Spleen (tissue), 11 donors: ENCODE measurements around the gene TMEM132C. TPM values are rescaled to one million over a fixed set of nuclear protein-coding genes. Genes with fewer than 3 reads are reported as not detected.

Source experiments
- DNase-seq: peaks from one replicate; pipeline ENCODE4 v3.0.0-alpha.2; 2020
- H3K27ac ChIP-seq, 8 donors: fragments of 200-600 bp; sonication (generic) in 7 of 8; 1 replicate in 4 of 8; 2 replicates in 4 of 8; pipeline versions ENCODE4 v1.5.0 to v1.8.0; 2016 to 2021; ENCODE audit warnings: inconsistent platforms in 4 of 8, mild to moderate bottlenecking in 4 of 8, moderate library complexity in 1 of 8
- H3K27me3 ChIP-seq, 7 donors: fragments of 200-600 bp; sonication (generic) in 6 of 7; replicated peaks in 1 of 7; 1 replicate in 4 of 7; 2 replicates in 3 of 7; pipeline versions ENCODE4 v1.5.0 to v1.8.0; 2016 to 2021; ENCODE audit warnings: inconsistent platforms in 3 of 7, mild to moderate bottlenecking in 1 of 7
- H3K36me3 ChIP-seq, 6 donors: fragments of 200-600 bp; sonication (generic) in 5 of 6; 1 replicate in 4 of 6; 2 replicates in 2 of 6; pipeline versions ENCODE4 v1.5.0 to v1.8.0; 2016 to 2021; ENCODE audit warnings: inconsistent platforms in 2 of 6
- H3K4me1 ChIP-seq, 6 donors: fragments of 200-600 bp; sonication (generic) in 5 of 6; 1 replicate in 3 of 6; 2 replicates in 3 of 6; pipeline versions ENCODE4 v1.5.0 to v1.8.0; 2016 to 2021; ENCODE audit warnings: inconsistent platforms in 3 of 6
- H3K4me3 ChIP-seq, 8 donors: fragments of 200-600 bp; sonication (generic) in 7 of 8; 1 replicate in 4 of 8; 2 replicates in 4 of 8; pipeline versions ENCODE4 v1.5.0 to v1.8.0; 2016 to 2021; ENCODE audit warnings: inconsistent platforms in 4 of 8, mild to moderate bottlenecking in 4 of 8, moderate library complexity in 2 of 8
- H3K9me3 ChIP-seq, 8 donors: fragments of 200-600 bp; sonication (generic) in 7 of 8; 1 replicate in 4 of 8; 2 replicates in 4 of 8; pipeline versions ENCODE4 v1.5.0 to v1.8.0; 2016 to 2021; ENCODE audit warnings: inconsistent platforms in 4 of 8
- CTCF ChIP-seq, 11 experiments: fragments of 200-600 bp in 7 of 11; fragments of 450-650 bp in 4 of 11; sonication (generic) in 4 of 11; IDR thresholded peaks in 8 of 11; conservative IDR thresholded peaks in 3 of 11; 1 replicate in 7 of 11; 2 replicates in 4 of 11; pipeline versions ENCODE4 v1.4.0 to v1.8.0; 2016 to 2021; ENCODE audit warnings: antibody characterized with exemption in 11 of 11, inconsistent platforms in 4 of 11, mild to moderate bottlenecking in 1 of 11
- POLR2A ChIP-seq, 3 donors: fragments of 450-650 bp; IDR thresholded peaks; one replicate each; pipeline ENCODE4 v1.5.1; 2017; ENCODE audit warnings: antibody characterized with exemption in 3 of 3, mild to moderate bottlenecking in 1 of 3
- POLR2AphosphoS5 ChIP-seq, 3 donors: sonication (generic); formaldehyde crosslinking; IDR thresholded peaks; one replicate each; pipeline ENCODE4 v1.5.1; 2017; ENCODE audit warnings: antibody characterized with exemption in 3 of 3
- WGBS, 5 donors: extraction: QIAGEN DNeasy Blood & Tissue Kit in 3 of 5; methylation state at CpG; one replicate each; pipeline versions ENCODE4 v1.1.5 to v1.1.7; 2013 to 2018; 5-methylcytosine and 5-hydroxymethylcytosine counted together
- intact Hi-C: fragments of 100-400 bp; cut with DNase I; formaldehyde crosslinking; loops from one replicate; pipeline ENCODE4 v1.15.0; 2023; ENCODE audit warnings: low total_unique reads
- polyA plus RNA-seq, 3 donors: library from polyadenylated mRNA; stranded (reverse); fragments of 200-250 nt; gene quantifications; one replicate each; pipeline ENCODE4 v1.2.1, GENCODE V29; 2013
- total RNA-seq, 7 donors: library from RNA; depleted of rRNA in 3 of 7; stranded (reverse); fragments of >200 nt in 3 of 7; fragmentation: NEBNext Ultra II Directional in 4 of 7; extraction: Animal tissue kit (Norgen Biotek cat#: 25700) in 4 of 7; gene quantifications; one replicate each; pipeline versions ENCODE4 v1.1.0 to v1.2.1, GENCODE V29; 2016 to 2021
- donor health status: healthy with polysubstance abuse.
- donor health status: DM: no; HTN: no; CAD: no; lungs with moderate emphysema.
- donor health status: DM: no; HTN: no; CAD: no.
- donor health status: Bipolar disorder and iron deficiency.
- donor health status: healthy.
- donor health status: DM: no; HTN: no; CAD: no.
- donor health status: DM: yes; HTN: yes; CAD: no.

Gene TMEM132C
- total and polyA plus RNA-seq, 10 donors = 0.08 to 0.83 (median 0.25) TPM; not detected in 4

- H3K9me3 ChIP-seq = no peaks in the 10 kb centered on the region
- H3K27ac ChIP-seq = no peak overlapping the region
- intact Hi-C loops = no loop called here
- H3K4me3 ChIP-seq = no peak overlapping the region
- DNase-seq = no peak
- WGBS, 5 donors = 70 to 93% (median 84%) methylated on average over 6 of the region's 6 CpGs
- no peaks in the 10 kb centered on the region for H3K36me3 ChIP-seq
- no peaks in the 10 kb centered on the region for H3K27me3 ChIP-seq
- no peaks in the 10 kb centered on the region for H3K4me1 ChIP-seq
- TF ChIP-seq POLR2A (IDR thresholded peaks at IDR 0.05) (no peak), CTCF (IDR thresholded peaks at IDR 0.05 in 8 of 11, conservative IDR thresholded peaks at IDR 0.05 in 3 of 11) (no peak), POLR2AphosphoS5 (IDR thresholded peaks at IDR 0.05) (no peak)
These were observed 441.8 kb downstream of the TMEM132C start for GRCh38 chr12:128708789-128709188.

- H3K9me3 ChIP-seq = no peaks in the 10 kb centered on the region
- intact Hi-C loops = no loop called here
These were observed 442.7 kb downstream of the TMEM132C start for GRCh38 chr12:128709660-128710059.

GRCh38 chr12:128711486-128711885 lies 444.5 kb downstream of the TMEM132C start:
- H3K27me3 ChIP-seq = no peaks in the 10 kb centered on the region
- no peak for DNase-seq
- TF ChIP-seq POLR2AphosphoS5 (IDR thresholded peaks at IDR 0.05) (no peak), POLR2A (IDR thresholded peaks at IDR 0.05) (no peak), CTCF (IDR thresholded peaks at IDR 0.05 in 8 of 11, conservative IDR thresholded peaks at IDR 0.05 in 3 of 11) (no peak)
- H3K4me1 ChIP-seq = no peaks in the 10 kb centered on the region
- no peaks in the 10 kb centered on the region for H3K36me3 ChIP-seq
- no peak overlapping the region for H3K4me3 ChIP-seq
- H3K9me3 ChIP-seq = peaks cover 0 to under 1% (median 0%) of the 10 kb centered on the region in 8 donors
- intact Hi-C loops = no loop called here
- 75 to 95% (median 84%) methylated on average over 7 to 9 of the region's 9 CpGs for whole genome bisulfite sequencing, 5 donors
- H3K27ac ChIP-seq = no peak overlapping the region

More at GRCh38 chr12:128709660-128710059, 442.7 kb downstream of the TMEM132C start:
- H3K27ac ChIP-seq = no peak overlapping the region
- H3K4me1 ChIP-seq = no peaks in the 10 kb centered on the region
- WGBS, 5 donors = 77 to 92% (median 83%) methylated on average over 5 of the region's 5 CpGs
- H3K4me3 ChIP-seq = no peak overlapping the region
- no peaks in the 10 kb centered on the region for H3K27me3 ChIP-seq
- no peaks in the 10 kb centered on the region for H3K36me3 ChIP-seq
- TF ChIP-seq POLR2A (IDR thresholded peaks at IDR 0.05) (no peak), POLR2AphosphoS5 (IDR thresholded peaks at IDR 0.05) (no peak), CTCF (IDR thresholded peaks at IDR 0.05 in 8 of 11, conservative IDR thresholded peaks at IDR 0.05 in 3 of 11) (no peak)
- no peak for DNase-seq

GRCh38 chr12:128712622-128713021 lies 445.7 kb downstream of the TMEM132C start:
- TF ChIP-seq POLR2A (IDR thresholded peaks at IDR 0.05) (no peak), POLR2AphosphoS5 (IDR thresholded peaks at IDR 0.05) (no peak)
- Histone ChIP-seq H3K4me3 (no peak overlapping the region), H3K27me3 (no peaks in the 10 kb centered on the region), H3K4me1 (no peaks in the 10 kb centered on the region), H3K36me3 (no peaks in the 10 kb centered on the region), H3K27ac (no peak overlapping the region), H3K9me3 (peaks cover 0 to 12% (median 6%) of the 10 kb centered on the region in 8 donors)
- WGBS, 5 donors = 75 to 88% (median 84%) methylated on average over 6 of the region's 6 CpGs
- no peak for DNase-seq
- intact Hi-C loops = no loop called here

- H3K4me1 ChIP-seq = no peaks in the 10 kb centered on the region
- no peak overlapping the region for H3K27ac ChIP-seq
- intact Hi-C loops = no loop called here
- no peaks in the 10 kb centered on the region for H3K36me3 ChIP-seq
- H3K9me3 ChIP-seq = peaks cover 0 to 33% (median 15%) of the 10 kb centered on the region in 8 donors
- no peak overlapping the region for H3K4me3 ChIP-seq
- 56 to 67% (median 64%) methylated on average over 4 of the region's 4 CpGs for WGBS, 5 donors
- TF ChIP-seq POLR2AphosphoS5 (IDR thresholded peaks at IDR 0.05) = no peak
- H3K27me3 ChIP-seq = no peaks in the 10 kb centered on the region
- DNase-seq = no peak
These were observed 448.5 kb downstream of the TMEM132C start for GRCh38 chr12:128715485-128715884.
